Neural cell (in vitro differentiated cells): ENCODE measurements around the gene TF. TPM values are rescaled to one million over a fixed set of nuclear protein-coding genes. Genes with fewer than 3 reads are reported as not detected.

Experiments
- H2AFZ ChIP-seq: fragments of 200-600, 300-800 bp; sonication (generic), shearing (Covaris generic); 2 replicates; pipeline ENCODE4 v1.6.0; 2014; ENCODE audit warnings: low read depth, mild to moderate bottlenecking, antibody characterized with exemption, low read length, moderate library complexity
- H3F3A ChIP-seq: fragments of 200-600 bp; shearing (Covaris generic); 2 replicates; pipeline ENCODE4 v1.6.1; 2016; ENCODE audit warnings: mild to moderate bottlenecking, moderate library complexity, mixed read lengths, antibody characterized with exemption, low read length; ENCODE audit not compliant: insufficient read depth, poor library complexity, severe bottlenecking
- H3K27ac ChIP-seq: fragments of 200-600, 300-800 bp; sonication (generic), shearing (Covaris generic); 2 replicates; pipeline ENCODE4 v1.5.1; 2014; ENCODE audit warnings: mild to moderate bottlenecking, low read length, moderate library complexity
- H3K27me3 ChIP-seq: fragments of 300-800, 200-600 bp; sonication (generic), shearing (Covaris generic); 2 replicates; pipeline ENCODE4 v1.6.0; 2014; ENCODE audit warnings: mild to moderate bottlenecking, low read depth, low read length, moderate library complexity; ENCODE audit not compliant: insufficient read depth
- H3K36me3 ChIP-seq: fragments of 300-800, 200-600 bp; sonication (generic), shearing (Covaris generic); 2 replicates; pipeline ENCODE4 v1.5.1; 2014; ENCODE audit warnings: mild to moderate bottlenecking, antibody characterized with exemption, low read length, moderate library complexity; ENCODE audit not compliant: insufficient read depth
- H3K4me2 ChIP-seq: fragments of 300-800, 200-600 bp; sonication (generic), shearing (Covaris generic); 2 replicates; pipeline ENCODE4 v1.6.0; 2014; ENCODE audit warnings: mild to moderate bottlenecking, low read length
- H3K4me3 ChIP-seq: fragments of 300-800, 200-600 bp; sonication (generic), shearing (Covaris generic); 2 replicates; pipeline ENCODE4 v1.5.1; 2014; ENCODE audit warnings: mild to moderate bottlenecking, low read length, moderate library complexity
- H3K79me2 ChIP-seq: fragments of 200-600 bp; shearing (Covaris generic); replicated peaks from 2 replicates; pipeline ENCODE4 v1.6.0; 2014; ENCODE audit warnings: mild to moderate bottlenecking, low read length, moderate library complexity; ENCODE audit not compliant: insufficient read depth
- H3K9ac ChIP-seq: fragments of 300-800, 200-600 bp; sonication (generic), shearing (Covaris generic); 2 replicates; pipeline ENCODE4 v1.6.1; 2016; ENCODE audit warnings: mild to moderate bottlenecking, low read length, mixed read lengths
- H3K9me2 ChIP-seq: fragments of 200-600 bp; shearing (Covaris generic); 2 replicates; pipeline ENCODE4 v1.6.1; 2016; ENCODE audit warnings: mild to moderate bottlenecking, low read length, mixed read lengths; ENCODE audit not compliant: insufficient read depth
- H3K9me3 ChIP-seq: fragments of 200-600, 300-800 bp; sonication (generic), shearing (Covaris generic); 2 replicates; pipeline ENCODE4 v1.6.1; 2016; ENCODE audit warnings: mild to moderate bottlenecking, mixed run types, low read length, moderate library complexity, mixed read lengths
- H4K20me1 ChIP-seq: fragments of 200-600 bp; shearing (Covaris generic); 2 replicates; pipeline ENCODE4 v1.6.1; 2016; ENCODE audit warnings: mild to moderate bottlenecking, mixed run types; ENCODE audit not compliant: insufficient read depth
- EP300 ChIP-seq: fragments of 450-650 bp; conservative IDR thresholded peaks from 2 replicates; pipeline ENCODE4 v1.6.1; 2014; ENCODE audit warnings: antibody characterized with exemption, mild to moderate bottlenecking, moderate library complexity; ENCODE audit not compliant: poor library complexity, severe bottlenecking
- EZH2 ChIP-seq: fragments of 200-600, 300-800 bp; shearing (Covaris generic), sonication (generic); IDR thresholded peaks from 2 replicates; pipeline ENCODE4 v1.6.1; 2014; ENCODE audit warnings: antibody characterized with exemption, low read length, borderline replicate concordance, mild to moderate bottlenecking; ENCODE audit not compliant: insufficient read depth, poor library complexity, severe bottlenecking
- MXI1 ChIP-seq: fragments of 450-650 bp; conservative IDR thresholded peaks from 2 replicates; pipeline ENCODE4 v1.6.1; 2014; ENCODE audit warnings: antibody characterized with exemption, mild to moderate bottlenecking; ENCODE audit not compliant: poor library complexity, severe bottlenecking
- POLR2AphosphoS5 ChIP-seq: IDR thresholded peaks from 2 replicates; pipeline ENCODE4 v1.6.1; 2012
- RAD21 ChIP-seq: fragments of 450-650 bp; conservative IDR thresholded peaks from 2 replicates; pipeline ENCODE4 v1.6.1; 2014; ENCODE audit warnings: antibody characterized with exemption, mild to moderate bottlenecking, moderate library complexity
- SMC3 ChIP-seq: fragments of 450-650 bp; conservative IDR thresholded peaks from 2 replicates; pipeline ENCODE4 v1.6.1; 2014; ENCODE audit warnings: antibody characterized with exemption, mild to moderate bottlenecking, moderate library complexity; ENCODE audit not compliant: poor library complexity
- TAF1 ChIP-seq: IDR thresholded peaks from 2 replicates; pipeline ENCODE4 v1.6.1; 2012; ENCODE audit warnings: low read depth
- polyA plus RNA-seq: library from polyadenylated mRNA; depleted of rRNA; stranded (reverse); fragments of >200 nt; gene quantifications from 2 replicates; pipeline ENCODE4 v1.2.3, GENCODE V29; 2014
- TF ChIP-seq, protein P1 (sequence below): IDR thresholded peaks from 2 replicates; pipeline ENCODE4 v1.6.1; 2012; ENCODE audit warnings: borderline replicate concordance
- TF ChIP-seq, protein P2 (sequence below): fragments of 450-650 bp; IDR thresholded peaks from 2 replicates; pipeline ENCODE4 v1.5.1; 2014; ENCODE audit warnings: antibody characterized with exemption, mild to moderate bottlenecking, moderate library complexity; ENCODE audit not compliant: poor library complexity, severe bottlenecking

TF gene
- polyA plus RNA-seq, 1 donor from 2014 or later: 1.4 TPM

DNA sequence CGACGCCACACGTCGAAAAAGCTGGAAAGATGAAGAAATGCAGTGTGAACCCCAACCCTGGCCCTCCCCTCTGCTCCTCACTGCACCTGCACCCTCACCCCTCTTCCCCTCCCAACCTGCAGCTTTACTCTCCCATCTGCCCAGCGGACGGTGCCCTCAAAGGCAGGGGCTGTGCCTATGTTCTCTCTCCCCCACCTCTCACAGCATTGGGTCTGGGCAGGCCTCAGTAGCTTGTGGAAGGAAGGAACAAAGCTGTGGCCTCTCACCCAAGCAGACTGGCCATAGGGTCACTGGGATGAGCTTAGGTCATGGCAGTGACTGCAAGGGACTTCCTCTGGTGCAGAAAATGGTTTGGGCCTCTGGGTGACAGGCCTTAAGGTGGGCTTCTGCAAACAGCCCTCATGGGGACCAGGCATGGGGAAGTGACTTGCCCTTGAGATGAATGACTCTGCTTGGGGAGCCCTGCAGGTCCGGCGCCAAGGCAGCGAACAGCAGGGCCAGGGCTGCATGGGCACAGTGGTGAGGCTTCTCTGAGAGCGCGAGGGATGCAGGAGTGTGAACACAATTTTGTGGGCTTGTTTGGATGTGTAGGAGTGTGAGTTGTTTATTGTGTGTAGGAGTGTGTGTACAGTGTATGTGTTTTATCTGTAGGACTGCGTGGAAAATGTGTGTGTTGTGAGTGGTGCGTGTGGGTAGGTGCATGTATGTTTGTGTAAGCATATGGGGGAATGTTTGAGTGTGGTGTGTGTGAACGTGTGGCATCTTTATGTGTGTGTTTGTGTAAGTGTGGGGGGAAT lies 88.6 kb downstream of the TF start:
- Histone ChIP-seq H3K36me3 (no peaks in the 10 kb centered on the region), H3F3A (no peaks in the 10 kb centered on the region)

DNA sequence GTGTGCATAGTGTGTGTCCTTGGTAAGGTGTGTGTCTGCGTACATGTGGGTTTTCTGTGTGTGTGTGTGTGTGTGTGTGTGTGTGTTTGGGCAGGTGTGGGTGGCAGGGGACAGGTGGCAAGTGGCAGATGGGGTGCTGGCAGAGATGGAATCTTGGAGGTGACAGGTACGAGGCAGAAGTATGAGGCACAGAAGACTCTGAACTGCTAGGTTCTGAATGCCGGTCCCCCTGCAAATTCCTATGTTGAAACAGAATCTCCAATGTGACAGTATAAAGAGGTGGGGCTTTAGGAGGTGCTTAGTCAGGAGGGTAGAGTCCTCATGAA lies 89.2 kb downstream of the TF start:
- Histone ChIP-seq H3K27me3 (no peaks in the 10 kb centered on the region), H4K20me1 (no peaks in the 10 kb centered on the region), H3K36me3 (no peaks in the 10 kb centered on the region), H2AFZ (no peak overlapping the region), H3K9me2 (no peaks in the 10 kb centered on the region), H3K79me2 (no peaks in the 10 kb centered on the region), H3K27ac (no peak overlapping the region), H3K9ac (no peak overlapping the region), H3K9me3 (no peaks in the 10 kb centered on the region), H3K4me3 (no peak overlapping the region), H3F3A (no peaks in the 10 kb centered on the region), H3K4me2 (no peak overlapping the region)
- TF ChIP-seq MXI1: no peak
- no peak for TF ChIP-seq EP300
- TF ChIP-seq EZH2: no peak
- no peak for TF ChIP-seq POLR2AphosphoS5
- TF ChIP-seq TAF1: no peak
- TF ChIP-seq, protein P1, sequence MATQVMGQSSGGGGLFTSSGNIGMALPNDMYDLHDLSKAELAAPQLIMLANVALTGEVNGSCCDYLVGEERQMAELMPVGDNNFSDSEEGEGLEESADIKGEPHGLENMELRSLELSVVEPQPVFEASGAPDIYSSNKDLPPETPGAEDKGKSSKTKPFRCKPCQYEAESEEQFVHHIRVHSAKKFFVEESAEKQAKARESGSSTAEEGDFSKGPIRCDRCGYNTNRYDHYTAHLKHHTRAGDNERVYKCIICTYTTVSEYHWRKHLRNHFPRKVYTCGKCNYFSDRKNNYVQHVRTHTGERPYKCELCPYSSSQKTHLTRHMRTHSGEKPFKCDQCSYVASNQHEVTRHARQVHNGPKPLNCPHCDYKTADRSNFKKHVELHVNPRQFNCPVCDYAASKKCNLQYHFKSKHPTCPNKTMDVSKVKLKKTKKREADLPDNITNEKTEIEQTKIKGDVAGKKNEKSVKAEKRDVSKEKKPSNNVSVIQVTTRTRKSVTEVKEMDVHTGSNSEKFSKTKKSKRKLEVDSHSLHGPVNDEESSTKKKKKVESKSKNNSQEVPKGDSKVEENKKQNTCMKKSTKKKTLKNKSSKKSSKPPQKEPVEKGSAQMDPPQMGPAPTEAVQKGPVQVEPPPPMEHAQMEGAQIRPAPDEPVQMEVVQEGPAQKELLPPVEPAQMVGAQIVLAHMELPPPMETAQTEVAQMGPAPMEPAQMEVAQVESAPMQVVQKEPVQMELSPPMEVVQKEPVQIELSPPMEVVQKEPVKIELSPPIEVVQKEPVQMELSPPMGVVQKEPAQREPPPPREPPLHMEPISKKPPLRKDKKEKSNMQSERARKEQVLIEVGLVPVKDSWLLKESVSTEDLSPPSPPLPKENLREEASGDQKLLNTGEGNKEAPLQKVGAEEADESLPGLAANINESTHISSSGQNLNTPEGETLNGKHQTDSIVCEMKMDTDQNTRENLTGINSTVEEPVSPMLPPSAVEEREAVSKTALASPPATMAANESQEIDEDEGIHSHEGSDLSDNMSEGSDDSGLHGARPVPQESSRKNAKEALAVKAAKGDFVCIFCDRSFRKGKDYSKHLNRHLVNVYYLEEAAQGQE: no peak
- TF ChIP-seq, protein P2, sequence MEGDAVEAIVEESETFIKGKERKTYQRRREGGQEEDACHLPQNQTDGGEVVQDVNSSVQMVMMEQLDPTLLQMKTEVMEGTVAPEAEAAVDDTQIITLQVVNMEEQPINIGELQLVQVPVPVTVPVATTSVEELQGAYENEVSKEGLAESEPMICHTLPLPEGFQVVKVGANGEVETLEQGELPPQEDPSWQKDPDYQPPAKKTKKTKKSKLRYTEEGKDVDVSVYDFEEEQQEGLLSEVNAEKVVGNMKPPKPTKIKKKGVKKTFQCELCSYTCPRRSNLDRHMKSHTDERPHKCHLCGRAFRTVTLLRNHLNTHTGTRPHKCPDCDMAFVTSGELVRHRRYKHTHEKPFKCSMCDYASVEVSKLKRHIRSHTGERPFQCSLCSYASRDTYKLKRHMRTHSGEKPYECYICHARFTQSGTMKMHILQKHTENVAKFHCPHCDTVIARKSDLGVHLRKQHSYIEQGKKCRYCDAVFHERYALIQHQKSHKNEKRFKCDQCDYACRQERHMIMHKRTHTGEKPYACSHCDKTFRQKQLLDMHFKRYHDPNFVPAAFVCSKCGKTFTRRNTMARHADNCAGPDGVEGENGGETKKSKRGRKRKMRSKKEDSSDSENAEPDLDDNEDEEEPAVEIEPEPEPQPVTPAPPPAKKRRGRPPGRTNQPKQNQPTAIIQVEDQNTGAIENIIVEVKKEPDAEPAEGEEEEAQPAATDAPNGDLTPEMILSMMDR: no peak
- TF ChIP-seq SMC3: no peak
- TF ChIP-seq RAD21: no peak

More for the DNA sequence above, 88.6 kb downstream of the TF start:
- Histone ChIP-seq H3K4me2 (no peak overlapping the region), H4K20me1 (no peaks in the 10 kb centered on the region), H3K79me2 (no peaks in the 10 kb centered on the region), H3K4me3 (no peak overlapping the region), H3K9me3 (no peaks in the 10 kb centered on the region), H3K9me2 (no peaks in the 10 kb centered on the region), H3K27me3 (no peaks in the 10 kb centered on the region), H2AFZ (no peak overlapping the region), H3K9ac (no peak overlapping the region), H3K27ac (no peak overlapping the region)
- TF ChIP-seq MXI1: no peak
- no peak for TF ChIP-seq SMC3
- no peak for TF ChIP-seq EZH2
- no peak for TF ChIP-seq RAD21
- TF ChIP-seq, protein P1: no peak
- TF ChIP-seq TAF1: no peak
- no peak for TF ChIP-seq EP300
- no peak for TF ChIP-seq POLR2AphosphoS5
- TF ChIP-seq, protein P2: no peak
